ENCODE results near the gene DNAH7.

GRCh38 chr2:196096982-196097745 is 28.5 kb upstream of the DNAH7 start:
- TF ChIP-seq POLR2A (IDR thresholded peaks at IDR 0.05; ENCODE audit: low read length) (no peak), GATA1 (IDR thresholded peaks at IDR 0.05; ENCODE audit: low read depth, low read length) (no peak)
